NCI-H748 (cell line): ENCODE results near the gene UBE2QL1.

Experiments
- DNase-seq: peaks from one replicate; lab custom pipeline; 2025; ENCODE audit not compliant: unreplicated experiment; lab: John Stamatoyannopoulos, UW

Gene UBE2QL1

GRCh38 chr5:6495433-6496206, 47.0 kb downstream of the UBE2QL1 start:
- DNase-seq: no peak

DNA sequence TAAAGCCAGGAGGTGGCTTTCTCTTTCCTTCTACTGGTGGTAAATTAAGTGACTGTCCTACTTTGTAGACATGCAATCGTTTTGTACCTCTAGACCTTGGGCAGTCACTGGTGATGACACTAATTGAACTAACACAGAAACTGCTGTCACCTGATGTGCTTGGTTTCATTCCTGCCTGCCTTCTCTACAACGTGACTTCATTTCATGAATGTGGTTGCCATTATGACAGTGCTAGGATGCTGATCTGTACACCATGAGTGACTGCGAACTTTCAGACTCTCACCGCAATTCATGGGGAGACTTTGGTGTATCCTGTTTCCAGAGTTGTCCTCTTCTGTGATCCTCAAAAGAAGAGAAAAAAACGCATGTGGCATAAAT, 47.5 kb downstream of the UBE2QL1 start:
- DNase-seq: no peak

DNA sequence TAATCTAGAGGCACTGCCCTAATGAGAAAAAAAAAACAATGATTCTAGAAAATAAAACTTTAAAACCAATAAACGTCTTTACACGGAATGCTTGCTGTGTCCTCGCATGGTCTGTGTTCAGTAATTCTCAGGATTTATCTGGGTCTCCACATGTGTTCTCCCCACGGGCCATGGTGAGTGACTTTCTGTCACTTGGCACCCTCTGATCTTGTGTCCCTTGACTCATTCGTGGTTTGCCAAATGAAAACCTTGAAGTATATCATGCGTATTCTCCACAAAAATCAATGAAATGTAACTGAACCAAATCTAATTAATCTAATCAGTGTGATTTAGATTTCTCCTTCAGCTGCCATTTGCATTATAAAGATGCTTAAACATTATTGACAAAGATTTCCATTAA, 48.0 kb downstream of the UBE2QL1 start:
- no peak for DNase-seq

DNA sequence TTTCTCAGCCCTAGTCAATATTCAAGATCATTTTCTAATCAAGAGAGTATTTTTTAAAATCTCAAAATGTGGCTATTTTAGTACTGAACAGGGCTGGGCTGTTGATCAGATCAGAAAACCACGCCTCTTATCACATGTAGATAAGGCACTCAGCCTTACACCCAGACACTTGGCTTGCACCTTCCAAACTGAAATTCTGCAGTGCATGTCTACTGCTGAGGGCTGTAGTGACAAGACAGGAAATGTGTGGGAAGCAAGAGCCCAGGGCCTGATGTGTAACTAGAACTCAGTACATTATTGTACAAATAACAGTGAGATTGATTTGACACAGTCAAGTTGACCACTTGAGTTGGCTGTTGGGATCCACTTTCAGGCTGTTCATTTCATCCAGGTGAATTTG, 48.6 kb downstream of the UBE2QL1 start:
- DNase-seq: no peak

- no peak for DNase-seq
These were observed 50.3 kb downstream of the UBE2QL1 start for GRCh38 chr5:6498968-6499367.

DNA sequence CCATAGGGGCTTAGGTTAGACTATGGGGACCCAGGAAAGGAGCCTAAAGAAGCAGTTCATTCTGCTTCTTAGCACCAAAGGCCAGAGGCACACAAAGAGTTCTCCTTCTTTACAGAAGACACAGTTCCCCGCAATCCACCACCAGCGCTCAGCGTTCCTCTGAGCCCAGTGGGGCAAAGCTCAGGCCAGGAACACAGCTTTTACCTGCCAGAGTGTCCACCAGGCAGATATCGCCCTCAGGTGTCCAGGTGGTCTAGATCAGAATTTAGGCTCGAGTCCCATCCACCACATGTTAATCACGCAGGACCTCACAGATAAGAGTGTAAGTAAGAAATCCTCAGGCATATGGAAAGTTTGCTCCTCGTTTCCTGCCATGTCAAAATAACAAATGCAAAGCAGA, 53.0 kb downstream of the UBE2QL1 start:
- DNase-seq: no peak

DNA sequence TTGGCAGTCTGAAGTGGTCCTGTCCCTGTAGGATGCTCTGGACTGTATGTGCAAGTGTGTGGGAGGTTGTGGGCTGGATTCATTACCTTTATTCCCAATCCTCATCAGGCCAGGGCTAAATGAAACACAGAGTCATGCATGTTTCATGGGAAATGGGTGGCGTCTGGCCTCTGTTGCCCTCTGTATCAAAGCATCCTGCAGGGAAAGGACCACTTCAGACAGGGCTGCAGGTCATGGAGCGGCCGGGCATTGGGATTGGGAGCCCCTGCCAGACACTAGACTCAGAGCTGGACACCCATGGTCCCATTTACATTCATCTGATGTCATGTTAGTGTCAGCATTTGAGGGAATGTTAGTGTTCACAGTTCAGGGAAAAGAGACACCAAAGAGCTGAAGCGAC, 53.8 kb downstream of the UBE2QL1 start:
- no peak for DNase-seq

- DNase-seq: no peak
These were observed 54.7 kb downstream of the UBE2QL1 start for GRCh38 chr5:6503342-6503741.

- peak; percentile 98 for DNase-seq
These were observed 56.2 kb downstream of the UBE2QL1 start for GRCh38 chr5:6504677-6505415.

GRCh38 chr5:6505416-6505755, 56.7 kb downstream of the UBE2QL1 start:
- peak; percentile 89 for DNase-seq

- DNase-seq: no peak
These were observed 57.3 kb downstream of the UBE2QL1 start for GRCh38 chr5:6505783-6506557.

DNA sequence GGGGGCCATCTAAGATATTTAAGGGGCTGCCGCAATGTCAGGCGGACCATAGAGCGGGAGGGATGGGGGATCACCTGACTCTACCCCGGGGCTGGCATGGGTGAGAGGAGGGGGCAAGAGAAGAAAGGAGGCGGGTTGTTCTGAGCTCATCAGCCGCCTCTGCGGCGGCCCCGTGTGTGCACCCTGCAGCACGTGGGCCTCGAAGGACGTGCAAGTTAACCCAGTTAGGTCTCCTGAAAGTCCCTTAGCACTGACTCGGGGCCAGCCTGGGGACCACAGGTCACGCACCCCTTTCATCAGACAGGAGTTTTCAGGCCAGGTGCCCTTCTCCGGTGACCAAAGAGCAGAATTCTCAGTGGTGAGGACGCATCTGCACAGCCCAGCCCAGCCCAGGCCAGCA, 58.0 kb downstream of the UBE2QL1 start:
- DNase-seq: no peak

DNA sequence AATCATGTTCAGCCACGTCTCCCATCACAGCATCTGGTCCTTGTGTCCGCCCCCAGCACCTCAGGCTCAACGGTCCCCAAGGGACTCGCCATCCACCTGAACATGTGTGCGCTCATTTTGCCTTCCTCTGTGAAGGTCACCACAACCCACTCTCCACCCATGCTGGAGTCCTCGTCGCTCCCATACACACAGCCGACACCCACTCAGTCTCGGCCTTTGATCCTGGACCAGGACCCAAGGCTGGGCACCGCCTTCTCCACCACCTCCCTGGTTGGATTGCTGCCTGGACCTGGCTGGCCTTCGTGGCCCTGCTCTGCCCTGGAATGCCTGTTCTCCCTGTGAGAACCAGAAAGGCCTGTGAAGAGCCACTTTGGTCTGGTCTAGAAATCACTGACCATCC, 60.3 kb downstream of the UBE2QL1 start:
- no peak for DNase-seq

GRCh38 chr5:6510132-6510531, 61.5 kb downstream of the UBE2QL1 start:
- DNase-seq: no peak

DNA sequence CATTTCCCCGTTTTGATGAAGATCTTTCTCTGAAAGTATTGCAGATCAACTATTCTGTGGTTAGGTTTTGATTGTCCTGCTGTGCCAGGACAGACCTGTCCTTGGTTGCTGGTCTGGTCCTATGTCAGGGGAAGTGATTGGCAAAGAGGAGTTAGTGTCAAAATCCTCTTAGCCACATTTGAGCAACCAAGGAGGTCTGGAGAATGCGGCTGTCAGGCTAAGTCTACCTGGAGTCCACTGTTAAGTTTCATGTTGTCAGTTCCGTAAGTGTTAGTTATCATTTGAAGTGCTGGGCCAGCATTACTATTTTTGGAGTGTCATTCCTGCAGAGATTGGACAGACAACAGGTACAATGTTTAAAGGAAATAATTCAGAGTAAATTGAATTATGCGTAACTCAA, 62.3 kb downstream of the UBE2QL1 start:
- DNase-seq: no peak

GRCh38 chr5:6515812-6516211, 67.2 kb downstream of the UBE2QL1 start:
- peak; percentile 66 for DNase-seq

GRCh38 chr5:6516823-6517222, 68.2 kb downstream of the UBE2QL1 start:
- DNase-seq: no peak

DNA sequence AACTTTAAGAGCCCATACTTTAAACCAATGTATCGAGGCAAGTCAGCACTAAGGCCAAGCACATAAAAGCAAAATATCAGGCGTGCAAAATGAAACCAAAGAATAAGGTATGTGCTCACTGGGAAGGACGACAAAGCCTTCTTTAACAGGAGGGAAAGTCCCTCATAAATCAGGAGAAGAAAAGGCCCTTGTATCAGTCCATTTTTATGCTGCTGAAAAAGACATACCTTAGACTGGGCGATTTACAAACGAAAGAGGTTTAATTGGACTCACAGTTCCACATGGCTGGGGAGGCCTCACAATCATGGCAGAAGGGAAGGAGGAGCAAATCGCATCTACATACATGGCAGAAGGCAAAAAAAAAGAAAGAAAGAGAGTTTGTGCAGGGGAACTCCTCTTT, 68.9 kb downstream of the UBE2QL1 start:
- no peak for DNase-seq

DNA sequence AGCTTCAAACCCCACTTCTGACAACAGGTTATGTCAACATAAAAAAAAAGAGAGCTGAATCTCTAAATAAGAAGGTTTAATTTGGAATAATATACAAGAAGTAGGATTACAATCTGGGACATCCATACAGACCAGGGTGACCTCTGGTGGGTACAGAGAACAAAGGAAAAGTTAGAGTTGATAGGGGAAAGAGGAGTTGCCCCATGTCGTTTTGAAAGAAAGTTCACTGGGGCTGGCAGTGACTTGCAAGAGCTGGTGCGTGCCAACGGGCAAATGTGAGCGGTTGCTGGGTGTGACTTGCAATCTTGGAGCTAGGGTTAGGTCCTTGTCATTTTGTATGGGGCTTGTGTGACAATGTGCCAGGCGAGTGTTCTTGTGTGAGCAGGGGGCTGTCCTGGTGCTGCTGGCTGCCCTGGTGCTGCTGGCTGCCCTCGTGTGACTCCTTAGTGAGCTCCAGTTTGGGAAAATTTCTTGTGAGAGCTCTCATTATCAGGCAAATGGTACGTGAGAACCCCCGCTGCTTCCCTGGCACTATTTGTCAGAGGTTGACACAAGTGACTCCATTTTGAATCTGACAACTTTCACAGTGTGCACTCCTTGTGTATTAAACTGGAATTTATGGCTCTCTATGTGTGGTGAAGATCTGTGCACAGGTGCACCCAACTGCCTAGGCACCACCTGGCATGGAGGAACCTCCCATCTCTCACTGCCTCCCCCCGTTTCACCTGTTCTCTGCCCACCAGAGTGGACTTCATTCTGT, 69.8 kb downstream of the UBE2QL1 start:
- DNase-seq: no peak

- no peak for DNase-seq
These were observed 71.5 kb downstream of the UBE2QL1 start for GRCh38 chr5:6520201-6520600.

DNA sequence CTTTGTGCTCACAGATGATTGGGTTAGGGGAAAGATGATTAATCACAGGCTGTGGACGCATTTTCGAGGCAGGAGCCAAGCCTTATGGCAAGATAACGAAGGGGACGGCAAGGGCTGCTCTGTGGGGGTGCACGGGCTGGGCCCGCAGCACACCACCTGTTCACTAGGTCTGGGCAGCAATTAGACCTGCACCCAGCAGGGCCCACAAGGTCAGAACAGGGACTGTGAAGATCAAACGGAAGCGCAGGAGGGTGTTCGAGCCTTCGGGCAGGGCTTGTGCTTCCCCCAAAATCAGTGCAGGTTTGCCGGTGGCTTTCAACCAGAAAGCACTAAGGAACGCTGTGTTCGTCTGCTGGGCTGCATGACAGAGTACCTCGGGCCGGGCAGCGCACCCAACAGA, 73.7 kb downstream of the UBE2QL1 start:
- no peak for DNase-seq
